Measurements from ENCODE around the gene OPCML.

GRCh38 chr11:132422722-132423121 is 1109.6 kb downstream of the OPCML start:
- TF ChIP-seq CTCF (IDR thresholded peaks at IDR 0.05) (no peak), POLR2A (IDR thresholded peaks at IDR 0.05) (no peak)

Data from lower leg skin (tissue), 3 donors.